Left ventricle myocardium inferior (tissue), 1 donor: ENCODE measurements around the gene RNU6-1. TPM values are rescaled to one million over a fixed set of nuclear protein-coding genes. Genes with fewer than 3 reads are reported as not detected.

Experiments
- DNase-seq: peaks from one replicate; pipeline ENCODE4 v3.0.0-alpha.2; 2020
- H3K27ac ChIP-seq: fragments of 200-600 bp; replicated peaks from 2 replicates; pipeline ENCODE4 v1.8.0; 2021
- H3K27me3 ChIP-seq: fragments of 200-600 bp; 2 replicates; pipeline ENCODE4 v1.8.0; 2021; ENCODE audit warnings: low read depth
- H3K36me3 ChIP-seq: fragments of 200-600 bp; 2 replicates; pipeline ENCODE4 v1.8.0; 2021
- H3K4me1 ChIP-seq: fragments of 200-600 bp; 2 replicates; pipeline ENCODE4 v1.8.0; 2021
- H3K4me3 ChIP-seq: fragments of 200-600 bp; 2 replicates; pipeline ENCODE4 v1.8.0; 2021; ENCODE audit warnings: mild to moderate bottlenecking, moderate library complexity
- H3K9me3 ChIP-seq: fragments of 200-600 bp; replicated peaks from 2 replicates; pipeline ENCODE4 v1.8.0; 2021
- intact Hi-C: fragments of 100-400 bp; cut with micrococcal nuclease; formaldehyde crosslinking; loops from one replicate; pipeline ENCODE4 v1.11.0; 2022
- total RNA-seq: library from RNA; stranded (reverse); fragmentation: NEBNext Ultra II Directional; extraction: Animal tissue kit (Norgen Biotek cat#: 25700); gene quantifications from one replicate; pipeline ENCODE4 v1.2.1, GENCODE V29; 2021
- TF ChIP-seq, protein P1 (sequence below): fragments of 200-600 bp; IDR thresholded peaks from 2 replicates; pipeline ENCODE4 v1.8.0; 2021; ENCODE audit warnings: antibody characterized with exemption, mild to moderate bottlenecking, borderline replicate concordance
- donor health status: DM: no; HTN: yes; CAD: no; lungs with severe emphysema.

The RNU6-1 gene
- total RNA-seq, 1 donor from 2014 or later = not detected

DNA sequence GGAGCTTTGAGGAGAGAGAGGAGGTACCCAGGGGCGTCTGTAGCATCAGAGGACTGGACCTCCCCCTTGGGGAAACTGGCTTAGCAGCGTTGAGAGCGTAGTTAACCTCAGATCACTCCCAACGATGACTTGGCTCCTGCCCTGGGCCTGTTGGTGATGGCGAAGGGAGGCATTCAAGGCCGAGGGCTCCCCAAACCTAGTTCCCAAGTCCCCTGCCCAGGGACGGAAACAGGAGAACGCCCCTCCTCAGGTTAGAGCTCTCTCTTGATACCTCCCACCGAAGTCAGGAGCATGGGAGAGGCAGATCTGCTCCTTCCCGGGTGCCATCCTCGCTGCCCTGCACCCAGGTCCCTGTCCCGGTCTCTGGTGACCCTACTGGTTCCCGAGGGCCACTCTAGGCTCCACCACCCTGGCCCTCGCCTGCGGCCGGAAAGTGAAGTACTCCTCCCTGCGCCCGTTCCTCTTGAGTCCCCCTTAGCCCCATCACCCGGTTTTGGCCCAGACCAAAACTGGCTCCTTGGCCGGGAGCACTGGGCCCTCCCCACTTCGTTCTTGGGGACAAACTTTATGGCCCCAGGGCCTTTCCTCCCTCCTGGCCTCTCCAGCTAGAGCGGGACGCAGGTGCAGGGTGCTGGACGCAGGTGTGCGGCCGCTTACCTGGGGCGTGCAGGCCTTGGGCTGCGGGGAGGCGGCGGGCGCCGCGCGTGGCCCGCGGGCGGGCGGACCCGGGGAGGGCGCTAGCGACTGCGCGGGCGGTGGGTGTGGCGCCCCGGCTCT, 17.1 kb downstream of the RNU6-1 start:
- TF ChIP-seq, protein P1, sequence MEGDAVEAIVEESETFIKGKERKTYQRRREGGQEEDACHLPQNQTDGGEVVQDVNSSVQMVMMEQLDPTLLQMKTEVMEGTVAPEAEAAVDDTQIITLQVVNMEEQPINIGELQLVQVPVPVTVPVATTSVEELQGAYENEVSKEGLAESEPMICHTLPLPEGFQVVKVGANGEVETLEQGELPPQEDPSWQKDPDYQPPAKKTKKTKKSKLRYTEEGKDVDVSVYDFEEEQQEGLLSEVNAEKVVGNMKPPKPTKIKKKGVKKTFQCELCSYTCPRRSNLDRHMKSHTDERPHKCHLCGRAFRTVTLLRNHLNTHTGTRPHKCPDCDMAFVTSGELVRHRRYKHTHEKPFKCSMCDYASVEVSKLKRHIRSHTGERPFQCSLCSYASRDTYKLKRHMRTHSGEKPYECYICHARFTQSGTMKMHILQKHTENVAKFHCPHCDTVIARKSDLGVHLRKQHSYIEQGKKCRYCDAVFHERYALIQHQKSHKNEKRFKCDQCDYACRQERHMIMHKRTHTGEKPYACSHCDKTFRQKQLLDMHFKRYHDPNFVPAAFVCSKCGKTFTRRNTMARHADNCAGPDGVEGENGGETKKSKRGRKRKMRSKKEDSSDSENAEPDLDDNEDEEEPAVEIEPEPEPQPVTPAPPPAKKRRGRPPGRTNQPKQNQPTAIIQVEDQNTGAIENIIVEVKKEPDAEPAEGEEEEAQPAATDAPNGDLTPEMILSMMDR = no peak
- Histone ChIP-seq H3K27me3 (peaks cover 100% of the 10 kb centered on the region), H3K4me1 (peaks cover 68% of the 10 kb centered on the region), H3K36me3 (no peaks in the 10 kb centered on the region), H3K4me3 (peak overlapping the region; percentile 43), H3K27ac (no peak overlapping the region), H3K9me3 (no peaks in the 10 kb centered on the region)
- intact Hi-C loops = no loop called here
- DNase-seq = no peak

DNA sequence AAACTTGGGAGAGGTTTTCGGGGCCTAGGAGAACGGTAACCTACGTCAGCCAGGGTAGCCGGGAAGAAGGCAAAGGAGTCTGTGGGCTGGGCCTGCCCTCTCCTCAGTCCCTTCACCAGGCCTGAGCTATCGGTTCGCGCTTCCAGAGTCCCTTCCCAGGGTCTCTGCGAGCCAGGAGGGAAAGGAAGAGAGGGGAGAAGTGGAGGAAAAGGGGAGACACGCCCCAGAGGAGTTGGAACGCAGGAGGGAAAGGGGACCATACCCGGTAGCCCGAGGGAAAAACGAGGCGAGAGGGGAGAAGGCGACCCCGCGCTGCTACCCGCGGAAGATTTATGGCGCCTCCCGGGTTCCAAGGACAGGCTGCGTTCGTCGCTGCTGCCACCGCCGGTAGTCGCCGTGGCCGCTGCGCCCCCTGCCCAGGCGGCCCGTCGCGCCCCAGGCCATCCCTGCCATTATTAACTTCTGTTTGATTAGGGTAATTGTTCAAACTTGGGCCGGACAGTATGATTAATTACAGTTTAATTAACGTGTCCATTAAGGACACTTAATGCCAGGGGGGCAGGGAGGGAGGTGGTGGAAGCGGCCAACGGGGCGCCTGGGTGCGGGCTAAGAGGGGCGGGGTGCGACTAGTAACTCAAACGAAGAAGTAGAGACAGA, 17.9 kb downstream of the RNU6-1 start:
- Histone ChIP-seq H3K9me3 (peaks cover under 1% of the 10 kb centered on the region), H3K4me1 (peaks cover 60% of the 10 kb centered on the region), H3K36me3 (no peaks in the 10 kb centered on the region), H3K27me3 (peaks cover 100% of the 10 kb centered on the region), H3K4me3 (no peak overlapping the region), H3K27ac (no peak overlapping the region)
- intact Hi-C loops = no loop called here
- TF ChIP-seq, protein P1 = no peak
- no peak for DNase-seq

DNA sequence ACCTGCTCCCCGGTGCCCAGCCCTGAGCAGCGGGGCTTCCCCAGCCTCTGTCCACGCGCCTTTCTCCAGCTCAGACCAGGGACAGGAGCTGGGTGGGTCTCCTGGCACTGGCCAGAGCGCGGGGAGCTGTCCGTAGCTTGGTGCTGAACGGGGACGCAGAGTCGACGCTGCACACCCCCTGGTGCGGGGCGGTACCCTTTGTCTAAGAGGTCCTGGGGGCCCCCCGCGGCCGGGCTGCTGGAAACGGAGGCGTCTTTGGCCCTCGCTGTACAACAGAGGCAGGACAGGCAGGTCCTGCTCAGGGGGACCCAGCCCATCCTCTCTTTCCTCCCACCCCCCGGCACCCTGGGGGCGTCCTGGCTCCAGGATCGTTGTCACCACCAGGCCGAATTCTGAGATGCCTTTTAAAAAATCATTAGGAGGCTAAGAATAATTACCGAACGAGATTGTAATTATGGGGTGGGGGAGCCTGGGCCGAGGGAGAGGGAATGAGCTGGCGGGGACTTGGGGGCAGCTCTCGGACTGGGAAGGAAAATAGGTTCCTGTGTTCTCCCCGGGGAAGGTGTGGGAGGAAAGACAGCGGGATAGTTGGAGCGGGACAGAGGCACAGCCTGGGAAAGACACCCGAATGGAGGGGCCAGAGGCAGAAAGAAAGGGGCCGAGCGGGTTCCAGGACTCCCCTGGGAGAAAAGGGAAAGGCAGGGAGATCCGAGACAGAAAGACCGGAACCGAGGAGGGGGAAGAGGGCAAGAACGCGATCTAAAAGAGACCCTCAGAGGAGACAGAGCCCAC, 18.7 kb downstream of the RNU6-1 start:
- TF ChIP-seq, protein P1 = no peak
- H3K4me3 ChIP-seq = no peak overlapping the region
- H3K4me1 ChIP-seq = peaks cover 52% of the 10 kb centered on the region
- peaks cover 8% of the 10 kb centered on the region for H3K9me3 ChIP-seq
- no peak overlapping the region for H3K27ac ChIP-seq
- peaks cover under 1% of the 10 kb centered on the region for H3K36me3 ChIP-seq
- intact Hi-C loops = no loop called here
- H3K27me3 ChIP-seq = peaks cover 100% of the 10 kb centered on the region
- DNase-seq = peak; percentile 53

DNA sequence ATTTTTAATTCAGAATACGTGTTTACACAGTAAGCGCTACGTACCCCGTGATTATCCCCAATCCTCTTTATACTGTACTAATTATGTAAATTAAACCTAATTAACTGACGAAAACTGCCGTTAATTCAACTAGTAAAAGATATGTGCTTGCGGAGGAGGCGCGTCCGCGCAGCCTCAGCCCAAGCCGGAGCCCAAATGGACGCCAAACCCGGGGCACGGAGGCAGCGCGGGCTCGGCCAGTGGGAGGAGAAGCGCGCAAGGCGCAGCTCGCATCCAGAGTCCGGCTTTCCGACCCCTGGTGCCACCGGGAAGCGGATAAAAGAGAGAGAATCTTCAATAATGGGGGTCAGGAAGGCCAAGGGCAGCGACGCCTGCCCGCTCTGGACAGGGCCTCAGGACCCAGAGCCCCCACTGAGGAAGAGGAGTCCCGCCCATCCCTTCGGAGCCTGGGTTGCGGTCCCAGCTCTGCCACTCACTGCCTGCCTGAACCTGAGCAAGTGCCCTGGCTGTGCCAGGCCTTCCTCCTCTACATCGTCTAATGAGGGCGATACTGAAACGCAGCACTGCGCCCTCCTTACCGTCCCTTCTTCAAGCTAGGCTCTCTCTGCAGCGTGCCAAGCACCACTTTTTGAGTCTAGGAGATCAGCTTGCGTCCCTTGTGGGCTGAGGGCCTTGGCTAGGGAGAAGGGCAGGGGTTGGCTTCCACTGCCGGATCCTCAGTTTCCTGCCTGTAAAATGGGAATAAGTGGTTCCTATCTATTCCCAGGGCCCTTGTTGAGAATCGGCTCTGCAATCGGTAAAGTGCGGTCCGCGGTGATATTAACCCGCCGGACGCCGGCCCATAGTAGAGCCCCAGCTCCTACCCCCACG, 19.5 kb downstream of the RNU6-1 start:
- intact Hi-C loops = no loop called here
- no peak for DNase-seq
- H3K27ac ChIP-seq = no peak overlapping the region
- TF ChIP-seq, protein P1 = no peak
- no peak overlapping the region for H3K4me3 ChIP-seq
- peaks cover 16% of the 10 kb centered on the region for H3K9me3 ChIP-seq
- peaks cover 100% of the 10 kb centered on the region for H3K27me3 ChIP-seq
- H3K36me3 ChIP-seq = peaks cover 9% of the 10 kb centered on the region
- peaks cover 44% of the 10 kb centered on the region for H3K4me1 ChIP-seq

DNA sequence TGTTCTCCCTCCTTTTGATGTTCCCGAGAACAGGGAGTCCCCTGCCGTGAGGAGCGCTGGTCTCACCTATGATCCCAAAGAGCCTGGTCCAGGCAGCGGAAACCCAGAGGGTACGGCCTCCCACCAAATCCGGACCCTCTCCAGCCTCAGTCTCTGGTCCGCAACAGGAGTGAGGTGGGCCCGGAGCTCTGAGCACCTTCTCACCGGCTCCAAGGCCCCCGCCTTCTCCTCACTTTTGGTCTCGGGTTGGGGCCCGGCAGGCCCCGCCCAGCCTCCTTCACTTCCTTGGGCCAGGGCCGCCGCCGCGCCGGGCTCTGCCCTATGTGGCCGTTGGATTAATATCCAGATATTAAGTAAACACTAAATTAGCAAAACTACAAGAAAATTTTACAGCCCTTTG, 20.2 kb downstream of the RNU6-1 start:
- no peak overlapping the region for H3K27ac ChIP-seq
- H3K9me3 ChIP-seq = peaks cover 24% of the 10 kb centered on the region
- H3K36me3 ChIP-seq = peaks cover 13% of the 10 kb centered on the region
- no peak for DNase-seq
- TF ChIP-seq, protein P1 = no peak
- no peak overlapping the region for H3K4me3 ChIP-seq
- H3K4me1 ChIP-seq = peaks cover 37% of the 10 kb centered on the region
- H3K27me3 ChIP-seq = peaks cover 100% of the 10 kb centered on the region
- intact Hi-C loops = no loop called here
